ENCODE results near the gene LEMD1.

Gene LEMD1

GRCh38 chr1:205379056-205379455, 42.8 kb downstream of the LEMD1 start:
- H3F3A ChIP-seq (ENCODE audit: insufficient read depth, low read length) = no peaks in the 10 kb centered on the region
- H3K4me2 ChIP-seq (ENCODE audit: low read length) = no peak overlapping the region
- H3K27ac ChIP-seq (ENCODE audit: low read depth, low read length, poor library complexity, severe bottlenecking) = no peak overlapping the region
- no peaks in the 10 kb centered on the region for H3K36me3 ChIP-seq (ENCODE audit: insufficient read depth, low read length)
- no peaks in the 10 kb centered on the region for H3K79me2 ChIP-seq (ENCODE audit: insufficient read depth, low read length)
- H3K4me1 ChIP-seq (ENCODE audit: insufficient read depth, low read length, severe bottlenecking) = no peaks in the 10 kb centered on the region
- no peaks in the 10 kb centered on the region for H3K9me3 ChIP-seq (ENCODE audit: low read length)
- no peak overlapping the region for H2AFZ ChIP-seq (ENCODE audit: low read length)
- TF ChIP-seq EZH2 (IDR thresholded peaks at IDR 0.05; ENCODE audit: borderline replicate concordance, low read length) = no peak
- no peak for TF ChIP-seq CTCF (IDR thresholded peaks at IDR 0.05; ENCODE audit: low read length)
- H4K20me1 ChIP-seq (ENCODE audit: insufficient read depth, low read length) = no peaks in the 10 kb centered on the region
- no peaks in the 10 kb centered on the region for H3K9me2 ChIP-seq (ENCODE audit: low read depth, low read length)
- H3K9ac ChIP-seq (ENCODE audit: low read length) = no peak overlapping the region
- 0 out of 2 replicates have a peak, but pooled peaks cover 7% of the 10 kb centered on the region for H3K27me3 ChIP-seq (ENCODE audit: insufficient read depth, low read length)
- H3K4me3 ChIP-seq (ENCODE audit: low read depth, low read length, poor library complexity, severe bottlenecking) = no peak overlapping the region

GRCh38 chr1:205377355-205377754, 44.5 kb downstream of the LEMD1 start:
- Histone ChIP-seq H3K9me2 (ENCODE audit: low read depth, low read length) (no peaks in the 10 kb centered on the region), H3K4me2 (ENCODE audit: low read length) (no peak overlapping the region), H3K27me3 (ENCODE audit: insufficient read depth, low read length) (0 out of 2 replicates have a peak, but pooled peaks cover 7% of the 10 kb centered on the region), H3F3A (ENCODE audit: insufficient read depth, low read length) (no peaks in the 10 kb centered on the region), H3K9me3 (ENCODE audit: low read length) (no peaks in the 10 kb centered on the region), H3K4me1 (ENCODE audit: insufficient read depth, low read length, severe bottlenecking) (no peaks in the 10 kb centered on the region), H3K79me2 (ENCODE audit: insufficient read depth, low read length) (no peaks in the 10 kb centered on the region), H3K36me3 (ENCODE audit: insufficient read depth, low read length) (no peaks in the 10 kb centered on the region), H3K4me3 (ENCODE audit: low read depth, low read length, poor library complexity, severe bottlenecking) (no peak overlapping the region), H2AFZ (ENCODE audit: low read length) (no peak overlapping the region), H3K9ac (ENCODE audit: low read length) (no peak overlapping the region), H3K27ac (ENCODE audit: low read depth, low read length, poor library complexity, severe bottlenecking) (no peak overlapping the region), H4K20me1 (ENCODE audit: insufficient read depth, low read length) (no peaks in the 10 kb centered on the region)
- TF ChIP-seq EZH2 (IDR thresholded peaks at IDR 0.05; ENCODE audit: borderline replicate concordance, low read length) (no peak), CTCF (IDR thresholded peaks at IDR 0.05; ENCODE audit: low read length) (no peak)

GRCh38 chr1:205376739-205377138, 45.1 kb downstream of the LEMD1 start:
- Histone ChIP-seq H3K9ac (ENCODE audit: low read length) (no peak overlapping the region), H3K4me3 (ENCODE audit: low read depth, low read length, poor library complexity, severe bottlenecking) (no peak overlapping the region), H3K4me2 (ENCODE audit: low read length) (no peak overlapping the region), H3K27me3 (ENCODE audit: insufficient read depth, low read length) (0 out of 2 replicates have a peak, but pooled peaks cover 7% of the 10 kb centered on the region), H3K9me2 (ENCODE audit: low read depth, low read length) (no peaks in the 10 kb centered on the region), H3F3A (ENCODE audit: insufficient read depth, low read length) (no peaks in the 10 kb centered on the region), H3K79me2 (ENCODE audit: insufficient read depth, low read length) (no peaks in the 10 kb centered on the region), H3K27ac (ENCODE audit: low read depth, low read length, poor library complexity, severe bottlenecking) (no peak overlapping the region), H4K20me1 (ENCODE audit: insufficient read depth, low read length) (no peaks in the 10 kb centered on the region), H3K36me3 (ENCODE audit: insufficient read depth, low read length) (no peaks in the 10 kb centered on the region), H3K4me1 (ENCODE audit: insufficient read depth, low read length, severe bottlenecking) (no peaks in the 10 kb centered on the region), H2AFZ (ENCODE audit: low read length) (no peak overlapping the region), H3K9me3 (ENCODE audit: low read length) (no peaks in the 10 kb centered on the region)
- no peak for TF ChIP-seq EZH2 (IDR thresholded peaks at IDR 0.05; ENCODE audit: borderline replicate concordance, low read length)
- TF ChIP-seq CTCF (IDR thresholded peaks at IDR 0.05; ENCODE audit: low read length) = no peak
